NCI-H1694 (cell line): ENCODE measurements around the gene ANXA9.

Experiments used
- DNase-seq: peaks from one replicate; lab custom pipeline; 2025; lab: John Stamatoyannopoulos, UW

Gene ANXA9

GRCh38 chr1:150974580-150975478 lies 7.3 kb upstream of the ANXA9 start, which contains the start of gene CERS2:
Gene CERS2 (minus strand): TSS chr1:150974835. CDS start chr1:150969090, 5,745 bp downstream.
- peak; percentile 21 for DNase-seq

- DNase-seq = no peak
These were observed 5.7 kb upstream of the ANXA9 start for GRCh38 chr1:150976401-150976821.

GRCh38 chr1:150976879-150977694 lies 5.0 kb upstream of the ANXA9 start:
- no peak for DNase-seq

GRCh38 chr1:150979092-150980056 lies 2.7 kb upstream of the ANXA9 start:
- DNase-seq = peak; percentile 92

GRCh38 chr1:150981177-150981804 lies 801 bp upstream of the ANXA9 start:
- DNase-seq = no peak

- DNase-seq = no peak
These were observed 3.2 kb downstream of the ANXA9 start for GRCh38 chr1:150985179-150985825.

GRCh38 chr1:150987924-150988323 lies 5.8 kb downstream of the ANXA9 start:
- DNase-seq = no peak

GRCh38 chr1:150992626-150993025 lies 10.5 kb downstream of the ANXA9 start:
- DNase-seq = no peak

- no peak for DNase-seq
These were observed 12.2 kb downstream of the ANXA9 start for GRCh38 chr1:150994248-150994647.

- DNase-seq = no peak
These were observed 13.4 kb downstream of the ANXA9 start for GRCh38 chr1:150995460-150995859.

GRCh38 chr1:150995896-150996295 lies 13.8 kb downstream of the ANXA9 start:
- peak; percentile 19 for DNase-seq

- DNase-seq = no peak
These were observed 15.2 kb downstream of the ANXA9 start for GRCh38 chr1:150997126-150997872.

GRCh38 chr1:150997949-150998348 lies 15.9 kb downstream of the ANXA9 start:
- DNase-seq = no peak

GRCh38 chr1:150999051-150999674 lies 17.1 kb downstream of the ANXA9 start:
- no peak for DNase-seq

- DNase-seq = no peak
These were observed 17.8 kb downstream of the ANXA9 start for GRCh38 chr1:150999926-151000325.

- no peak for DNase-seq
These were observed 18.3 kb downstream of the ANXA9 start for GRCh38 chr1:151000408-151000807.

GRCh38 chr1:151001602-151002001 lies 19.5 kb downstream of the ANXA9 start:
- DNase-seq = no peak

GRCh38 chr1:151002051-151002450 lies 20.0 kb downstream of the ANXA9 start:
- no peak for DNase-seq

- DNase-seq = no peak
These were observed 20.5 kb downstream of the ANXA9 start for GRCh38 chr1:151002611-151003010.
